Measurements from ENCODE around the gene FAM229B.
A peak's percentile ranks its signal among the peaks of the same experiment; 100 is the strongest.
"Not testable (repeated sequence)": the region's sequence is repeated elsewhere in the genome, so short reads cannot be mapped to it uniquely, and the experiment has no call there.

The FAM229B gene

DNA sequence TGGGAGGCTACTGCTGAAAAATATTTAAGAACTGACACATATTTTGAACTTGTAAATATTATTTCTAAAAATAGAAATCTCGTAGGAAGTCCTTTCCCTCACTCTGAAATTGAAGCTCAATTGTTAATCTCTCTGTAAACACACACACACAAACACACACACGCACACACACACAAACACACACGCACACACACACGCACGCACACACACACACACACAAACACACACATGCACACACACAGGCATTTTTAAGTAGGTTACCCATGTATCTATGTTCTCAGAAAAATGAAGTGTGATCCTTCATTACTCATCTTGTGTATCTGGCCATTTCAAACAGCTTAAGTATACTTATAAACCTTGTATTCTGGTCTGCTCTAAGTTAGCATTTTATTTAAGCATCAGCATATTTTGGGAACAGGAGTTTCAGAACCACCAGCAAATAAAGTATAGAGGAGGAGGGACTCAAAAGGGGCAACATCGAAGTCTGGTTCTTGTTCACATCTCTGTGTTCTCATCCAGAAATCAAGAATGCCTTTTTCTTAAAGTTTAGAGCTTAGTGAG is 21.9 kb upstream of the FAM229B start:
- no peak for DNase-seq

DNA sequence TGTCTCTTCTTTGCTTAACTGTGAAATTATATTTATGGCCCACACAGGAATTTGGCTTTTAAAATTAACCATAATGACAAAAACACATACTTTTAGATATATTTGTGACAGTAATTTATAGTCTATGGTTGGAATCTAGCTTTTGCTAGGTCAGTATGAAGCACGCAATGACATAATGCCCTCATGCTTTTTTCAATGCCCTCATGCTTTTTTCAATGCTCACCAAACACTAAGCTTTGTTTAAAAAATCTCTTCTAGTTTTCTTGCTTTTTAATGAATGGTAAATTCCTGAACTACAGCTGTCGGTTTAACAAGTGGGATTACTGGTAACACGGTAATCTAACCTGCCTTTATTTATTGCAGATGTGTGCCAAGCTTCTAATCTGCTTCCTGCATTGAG is 20.8 kb upstream of the FAM229B start:
- DNase-seq, result no peak

DNA sequence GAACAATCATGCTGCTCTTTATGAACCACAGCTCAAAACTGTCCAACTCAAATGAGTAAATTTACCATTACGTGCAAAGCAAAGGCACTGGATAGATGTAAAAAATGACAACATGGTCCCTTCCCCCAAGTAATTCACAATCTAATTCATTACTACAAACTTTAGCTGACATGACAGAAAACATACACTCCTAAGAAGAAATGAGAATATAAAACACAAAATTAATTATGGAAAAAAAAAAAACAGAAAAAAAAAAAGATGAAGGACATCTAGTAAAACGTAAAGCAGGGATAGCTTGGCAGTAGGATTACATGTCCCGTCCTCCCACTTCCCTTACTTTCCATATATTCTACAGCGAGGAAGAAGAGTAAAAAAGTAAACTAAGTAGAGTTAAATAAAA is 5.8 kb upstream of the FAM229B start:
- DNase-seq, result no peak

DNA sequence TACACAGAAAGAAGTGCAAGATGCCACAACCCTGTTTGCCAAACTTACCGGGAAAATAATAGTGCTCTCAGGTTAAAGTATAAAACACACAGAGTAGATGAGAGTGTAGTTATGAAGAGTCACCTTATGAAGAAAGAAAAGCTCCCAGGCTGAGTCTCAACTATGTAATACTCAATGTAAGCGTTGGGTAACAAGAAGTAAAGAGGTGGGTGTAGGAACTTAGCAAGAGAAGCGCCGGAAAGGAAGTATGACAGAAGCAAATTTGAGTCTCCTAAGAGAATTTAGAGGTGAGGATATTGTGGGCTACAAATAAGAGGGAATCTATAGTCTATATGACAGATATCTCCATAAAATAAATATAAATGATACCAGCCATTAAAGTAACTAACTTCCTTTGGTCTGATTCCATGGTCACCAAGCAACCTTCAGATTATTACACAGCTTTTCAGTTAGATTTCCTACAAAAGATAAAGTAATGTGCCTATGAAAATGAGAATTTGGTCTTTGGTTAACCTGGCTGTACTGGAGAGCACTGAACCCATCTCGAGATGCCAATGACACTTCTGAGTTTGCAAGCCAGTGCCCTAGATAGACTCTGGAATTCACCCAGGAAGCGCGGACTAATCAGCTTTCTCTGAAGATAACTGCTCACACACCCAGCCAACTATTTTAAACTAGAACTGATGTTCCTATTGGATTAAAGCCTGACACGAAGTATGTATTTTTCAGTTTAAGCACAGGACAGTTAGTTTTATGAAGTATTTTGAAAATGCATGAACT is 1.9 kb upstream of the FAM229B start:
- no peak for DNase-seq

DNA sequence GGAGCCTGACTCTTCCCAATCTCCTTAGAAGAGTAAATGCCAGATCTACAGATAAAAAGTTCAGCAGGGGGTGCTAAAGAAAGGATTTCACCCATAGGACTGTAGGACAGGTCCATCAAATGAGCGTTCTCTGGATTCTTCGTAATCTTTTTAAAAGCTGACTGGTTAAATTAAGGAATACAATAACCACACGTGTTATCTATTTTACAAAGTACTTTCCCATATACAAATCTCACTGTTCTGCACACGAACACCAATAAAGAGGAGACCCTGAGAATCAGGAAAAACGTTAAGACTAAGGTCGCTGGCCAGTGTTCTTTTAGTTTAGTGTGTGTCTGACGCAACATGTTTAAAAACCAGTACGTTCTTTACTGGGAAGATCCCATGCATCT is 651 bp upstream of the FAM229B start:
- DNase-seq, result no peak

DNA sequence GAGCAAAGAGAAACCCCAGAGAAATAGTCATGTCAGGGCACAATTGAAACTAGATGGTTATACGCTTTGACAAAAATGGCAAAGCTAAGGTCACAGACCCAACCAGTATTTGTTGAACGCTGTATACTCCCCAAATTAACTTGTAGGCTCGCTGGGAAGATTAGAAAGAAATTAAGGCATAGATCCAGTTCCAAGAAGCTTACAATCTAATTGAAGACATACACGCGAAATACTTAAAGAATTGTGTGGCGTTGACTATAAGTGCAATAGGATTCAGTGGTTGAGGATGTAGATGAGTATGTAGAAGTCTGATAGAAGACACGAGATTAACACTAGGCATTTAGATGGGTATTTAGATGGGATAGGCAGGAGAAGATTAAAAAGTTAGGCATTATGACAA is 525 bp downstream of the FAM229B start:
- no peak for DNase-seq

DNA sequence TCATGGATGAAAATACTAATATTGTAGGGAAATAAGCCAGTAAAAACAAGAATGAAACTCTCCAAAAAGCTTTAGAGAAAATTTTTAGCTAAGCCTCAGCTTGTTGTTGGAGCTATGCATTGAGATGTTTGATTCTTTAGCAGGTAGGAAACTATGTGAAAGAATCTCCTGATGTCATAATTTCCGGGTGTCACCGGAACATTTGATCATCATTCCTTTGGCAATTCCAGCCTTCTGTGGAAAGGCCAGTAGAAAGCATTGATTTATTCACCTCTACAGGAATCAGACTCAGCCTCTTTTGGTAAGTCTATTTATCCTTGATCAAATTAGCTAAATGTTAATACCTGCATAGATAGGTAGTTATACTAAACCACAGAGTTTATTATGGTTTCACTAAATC is 9.5 kb downstream of the FAM229B start:
- no peak for DNase-seq

DNA sequence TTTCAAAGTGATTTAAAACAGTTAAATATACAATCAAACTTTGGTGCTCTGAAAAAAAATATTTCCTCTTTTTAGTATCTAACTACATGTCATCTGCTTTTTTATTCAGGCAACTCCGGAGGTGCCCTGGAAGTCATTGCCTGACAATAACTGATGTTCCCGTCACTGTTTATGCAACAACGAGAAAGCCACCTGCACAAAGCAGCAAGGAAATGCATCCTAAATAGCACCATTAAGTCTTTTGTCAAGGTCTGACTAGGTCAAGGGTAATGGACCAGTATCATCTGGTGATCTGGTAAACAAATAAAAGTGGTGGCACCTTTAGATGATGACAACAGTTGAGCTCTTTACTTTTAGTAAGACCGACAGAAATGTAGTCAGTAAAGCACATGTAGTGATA is 13.2 kb downstream of the FAM229B start:
- DNase-seq, result peak in 1 of 2 experiments; percentile 20

DNA sequence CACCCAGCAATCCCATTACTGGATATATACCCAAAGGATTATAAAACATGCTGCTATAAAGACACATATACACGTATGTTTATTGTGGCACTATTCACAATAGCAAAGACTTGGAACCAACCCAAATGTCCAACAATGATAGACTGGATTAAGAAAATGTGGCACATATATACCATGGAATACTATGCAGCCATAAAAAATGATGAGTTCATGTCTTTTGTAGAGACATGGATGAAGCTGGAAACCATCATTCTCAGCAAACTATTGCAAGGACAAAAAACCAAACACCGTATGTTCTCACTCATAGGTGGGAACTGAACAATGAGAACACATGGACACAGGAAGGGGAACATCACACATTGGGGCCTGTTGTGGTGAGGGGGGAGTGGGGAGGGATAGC is 18.6 kb downstream of the FAM229B start:
- not testable (repeated sequence) for DNase-seq

DNA sequence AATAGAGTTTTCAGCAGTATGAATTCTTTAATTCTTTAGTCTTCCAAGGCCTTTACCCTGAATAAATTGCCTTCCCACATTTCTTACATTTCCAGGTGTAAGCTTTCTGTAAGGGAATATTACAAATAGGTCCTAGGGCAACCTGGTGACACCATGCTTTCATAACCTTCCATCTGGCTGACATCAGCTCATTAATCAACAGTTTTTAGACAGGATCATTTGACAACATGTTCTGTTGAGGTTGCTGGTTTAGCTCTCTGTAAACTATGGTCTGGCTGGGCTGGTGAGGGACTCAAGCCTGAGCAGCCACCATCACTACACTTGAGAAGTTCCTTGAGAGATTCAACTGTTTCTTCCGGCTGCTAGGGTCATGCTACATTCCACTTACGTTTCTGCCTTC is 19.2 kb downstream of the FAM229B start:
- DNase-seq, result no peak

DNA sequence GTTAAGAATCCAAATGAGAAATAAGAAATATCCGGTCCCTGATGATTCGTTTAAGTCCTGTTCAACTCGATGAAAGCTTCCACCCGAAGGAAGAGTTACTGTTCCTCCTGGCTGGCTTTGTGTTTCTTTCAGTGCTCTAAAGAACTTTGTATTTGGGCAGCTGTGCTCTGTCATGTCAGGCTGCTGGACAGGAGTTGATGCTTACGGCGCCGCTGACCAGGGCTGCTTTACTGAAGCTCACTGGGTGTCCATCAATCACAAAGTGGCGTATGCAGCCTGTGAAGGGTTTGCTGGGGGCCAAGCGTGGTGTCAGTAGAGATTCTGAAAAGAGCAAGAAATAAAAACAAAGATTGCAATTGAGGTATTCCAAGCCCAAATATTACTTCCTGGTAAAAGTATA is 21.9 kb downstream of the FAM229B start:
- no peak for DNase-seq

DNA sequence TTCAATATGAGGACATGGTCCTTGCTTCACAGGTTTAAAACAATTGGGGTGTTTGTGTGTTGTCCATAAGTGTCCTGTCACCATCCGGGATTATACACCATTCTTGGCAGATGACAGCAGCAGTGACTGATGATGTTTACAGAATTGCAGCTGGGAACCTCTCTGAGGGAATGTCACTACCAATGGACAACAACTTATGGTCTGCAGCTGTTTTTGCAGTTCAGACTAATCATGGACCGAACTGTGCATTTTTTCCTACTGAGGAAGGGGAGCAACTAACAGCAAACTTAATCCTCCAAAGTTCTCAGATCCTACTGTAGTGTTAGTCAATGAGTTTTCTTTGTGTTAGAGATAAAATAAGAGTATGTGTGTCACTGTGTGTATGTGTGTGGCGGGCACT is 26.0 kb downstream of the FAM229B start:
- no peak for DNase-seq

DNA sequence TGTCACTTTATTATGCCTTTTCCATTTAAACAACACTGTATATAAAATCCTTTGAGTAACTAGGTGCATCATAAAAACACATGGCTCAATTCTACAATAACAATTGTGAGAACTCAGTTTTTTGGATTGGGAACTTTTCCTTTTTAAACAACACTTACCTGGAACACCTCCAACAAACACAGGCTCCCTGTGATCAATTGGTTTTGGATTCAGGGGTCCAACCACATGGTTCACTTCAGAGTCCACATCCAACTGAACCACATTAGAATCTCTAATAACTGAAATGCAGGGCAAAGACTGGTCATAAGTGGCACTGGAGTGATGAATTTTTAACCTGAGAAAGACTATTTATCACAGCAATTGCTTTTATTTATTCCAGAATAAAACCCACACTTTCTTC is 26.5 kb downstream of the FAM229B start:
- DNase-seq, result no peak

DNA sequence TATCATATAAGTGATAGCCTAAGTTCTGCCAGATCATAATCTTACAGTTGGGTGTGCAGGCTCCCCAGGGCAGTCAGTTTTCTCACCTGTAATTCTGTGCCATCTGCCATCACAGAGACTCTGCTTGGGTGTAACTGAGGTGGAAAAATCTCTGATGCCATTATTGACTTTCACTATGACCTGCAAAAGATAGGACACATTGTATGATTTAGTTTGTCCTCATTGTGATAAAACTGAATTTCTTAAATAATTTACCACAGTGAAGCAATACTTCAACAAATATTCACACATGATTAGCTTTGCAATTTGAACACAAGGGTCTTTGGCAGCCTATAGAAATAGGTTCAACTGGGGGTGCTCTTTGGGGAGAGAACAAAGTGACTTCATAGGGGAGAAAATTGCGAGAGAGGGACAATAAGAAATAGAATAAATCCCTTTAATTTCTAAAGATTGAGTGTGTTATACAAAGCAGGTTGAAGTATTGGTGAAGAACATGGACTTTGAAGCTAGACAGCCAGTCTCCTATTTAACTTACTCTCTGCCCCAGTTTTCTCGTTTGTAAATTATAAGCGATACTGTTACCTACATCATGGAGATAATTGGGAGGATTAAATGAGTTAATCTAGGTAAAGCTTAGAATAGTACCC is 27.3 kb downstream of the FAM229B start:
- DNase-seq, result no peak

DNA sequence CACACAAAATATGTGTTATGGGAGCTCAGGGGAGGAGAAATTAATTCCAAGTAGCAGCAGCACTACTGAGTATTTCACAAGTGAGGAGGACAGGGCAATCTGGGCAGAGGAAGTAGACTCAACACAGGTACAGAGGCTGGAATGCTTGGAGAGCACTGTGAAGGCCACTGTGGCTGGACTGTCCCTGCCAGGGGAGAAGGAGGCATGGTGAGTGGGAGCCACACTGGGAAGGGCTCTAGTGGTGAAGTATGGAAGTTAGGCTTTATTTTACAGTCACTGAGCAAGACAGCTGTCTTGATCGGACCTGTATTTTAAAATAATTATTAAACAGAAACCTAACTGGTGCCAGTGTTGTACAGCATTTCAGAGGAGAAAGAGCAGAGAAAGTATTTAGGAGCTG is 28.8 kb downstream of the FAM229B start:
- no peak for DNase-seq

DNA sequence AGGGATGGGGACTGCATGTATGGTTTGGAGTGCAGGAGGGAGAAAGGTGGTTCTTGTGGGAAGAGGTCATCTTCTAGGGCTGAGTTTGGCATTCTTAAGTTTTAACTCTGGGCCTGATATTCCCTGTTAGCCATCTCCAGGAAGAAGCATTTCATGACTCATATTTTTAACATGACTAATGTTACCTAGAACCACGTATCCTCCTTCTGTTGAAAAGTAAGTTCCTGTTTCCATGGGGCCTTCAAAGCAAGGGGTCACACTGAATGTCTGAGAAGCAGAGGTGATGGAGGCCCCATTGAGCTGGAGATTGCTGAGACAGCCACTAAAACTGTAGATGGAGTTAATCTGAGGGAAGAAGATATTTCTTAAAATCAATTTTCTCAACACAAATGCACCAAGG is 30.2 kb downstream of the FAM229B start:
- DNase-seq, result no peak

DNA sequence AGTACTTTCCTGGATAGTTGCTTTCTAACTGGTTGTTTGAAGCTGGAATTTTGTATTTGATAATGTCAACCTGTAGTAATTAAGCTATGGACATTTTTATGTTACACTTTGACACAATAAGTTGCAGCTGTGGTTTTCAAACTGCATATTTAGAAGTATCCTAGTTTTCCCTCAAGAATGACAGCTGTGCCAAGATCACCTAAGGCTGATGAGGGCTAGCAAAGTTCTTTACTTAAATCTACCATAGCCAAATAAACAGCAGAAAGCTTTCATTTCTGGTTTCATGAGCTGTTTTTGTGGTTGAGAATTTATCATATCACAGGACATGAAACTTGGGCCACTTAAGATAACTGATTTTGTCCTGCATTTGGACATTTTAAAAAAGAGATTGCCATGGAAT is 30.6 kb downstream of the FAM229B start:
- DNase-seq, result no peak

DNA sequence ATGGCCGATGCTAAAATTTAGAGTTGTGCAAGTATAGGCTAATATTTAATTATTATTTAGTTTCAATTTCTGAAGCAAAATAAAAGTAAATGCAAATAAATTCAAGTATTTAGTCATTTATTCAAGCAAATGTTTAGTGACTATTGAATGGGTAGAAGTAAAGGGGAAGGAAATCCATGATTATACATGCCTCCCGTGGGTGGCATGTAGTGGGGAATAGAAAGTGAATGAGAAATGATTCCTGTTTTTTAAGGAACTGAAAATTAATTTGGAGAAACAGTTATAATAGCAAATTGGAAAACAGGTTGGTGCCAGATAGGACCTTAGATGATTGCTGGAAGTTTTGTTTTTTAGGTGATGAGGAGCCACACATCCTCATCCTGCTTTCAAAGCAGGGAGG is 35.4 kb downstream of the FAM229B start:
- no peak for DNase-seq

DNA sequence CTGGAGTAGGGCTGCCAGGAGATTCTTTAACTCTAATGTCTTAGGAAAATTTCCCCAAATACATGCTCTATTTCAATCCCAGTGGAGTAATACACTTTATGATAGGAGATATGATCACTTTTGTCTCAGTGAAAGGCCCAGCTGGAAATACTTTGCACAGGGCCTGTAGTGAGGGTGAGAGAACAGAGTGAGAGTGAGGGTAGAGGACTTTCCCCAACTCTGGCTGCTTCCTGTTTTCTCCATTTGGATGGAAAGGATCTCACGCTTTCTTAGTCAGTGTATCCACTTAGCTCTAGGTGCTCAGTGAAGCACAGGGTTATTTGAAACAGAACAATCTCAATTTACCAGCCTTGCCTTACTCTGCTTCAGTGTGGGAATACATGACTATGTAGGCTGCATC is 36.6 kb downstream of the FAM229B start:
- DNase-seq, result no peak

DNA sequence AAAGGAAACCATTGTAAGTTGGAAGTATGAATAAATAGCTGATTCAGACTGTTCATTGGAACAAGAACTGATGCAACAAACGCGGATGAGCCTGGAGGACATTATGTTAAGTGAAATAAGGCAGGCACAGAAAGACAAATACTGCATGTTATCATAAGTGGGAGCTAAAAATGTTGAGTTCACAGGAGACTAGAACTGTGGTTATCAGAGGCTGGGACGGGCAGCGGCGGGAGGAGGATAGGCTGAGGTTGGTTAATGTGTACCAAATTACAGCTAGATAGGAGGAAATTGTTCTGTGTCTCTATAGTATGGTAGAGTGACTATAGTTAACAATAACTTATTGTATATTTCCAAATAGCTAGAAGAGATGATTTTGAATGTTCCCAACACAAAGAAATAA is 40.8 kb downstream of the FAM229B start:
- no peak for DNase-seq

DNA sequence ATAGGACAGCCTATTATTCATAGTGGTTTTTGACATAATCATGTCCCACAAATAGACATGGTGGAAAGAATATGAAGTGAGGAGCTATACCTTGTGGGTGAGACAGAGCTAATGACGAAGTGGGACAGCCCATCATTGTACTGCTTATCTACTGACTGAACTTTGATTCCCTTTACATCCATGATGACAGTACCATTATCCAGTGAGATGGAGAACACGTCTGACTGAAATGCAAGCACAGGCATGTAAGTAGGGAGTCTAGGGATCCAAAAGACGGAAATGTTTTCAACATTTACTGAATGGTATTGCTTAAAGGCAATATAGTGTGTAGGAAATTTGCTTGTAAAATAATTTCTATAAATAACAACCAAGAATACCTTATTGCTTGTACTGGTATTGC is 43.5 kb downstream of the FAM229B start:
- DNase-seq, result no peak

DNA sequence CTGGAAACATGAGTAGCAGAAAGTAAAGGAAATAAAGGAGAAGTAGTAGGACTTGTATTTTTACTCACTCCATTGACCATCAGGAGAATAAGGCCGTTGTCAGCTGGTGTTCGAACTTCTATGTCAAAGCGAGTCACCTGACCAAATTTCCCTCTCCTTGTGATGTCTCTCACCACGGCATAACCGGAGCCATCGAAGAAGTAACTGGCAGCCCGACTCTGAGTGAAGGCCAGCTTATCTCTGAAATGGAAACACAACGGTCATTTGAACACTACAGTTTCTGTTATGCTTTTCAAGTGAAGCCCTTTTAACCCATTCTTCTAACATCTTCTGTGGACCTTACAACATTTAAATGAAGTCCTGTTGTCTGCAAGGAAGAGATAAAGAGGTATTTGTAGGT is 51.7 kb downstream of the FAM229B start:
- no peak for DNase-seq

DNA sequence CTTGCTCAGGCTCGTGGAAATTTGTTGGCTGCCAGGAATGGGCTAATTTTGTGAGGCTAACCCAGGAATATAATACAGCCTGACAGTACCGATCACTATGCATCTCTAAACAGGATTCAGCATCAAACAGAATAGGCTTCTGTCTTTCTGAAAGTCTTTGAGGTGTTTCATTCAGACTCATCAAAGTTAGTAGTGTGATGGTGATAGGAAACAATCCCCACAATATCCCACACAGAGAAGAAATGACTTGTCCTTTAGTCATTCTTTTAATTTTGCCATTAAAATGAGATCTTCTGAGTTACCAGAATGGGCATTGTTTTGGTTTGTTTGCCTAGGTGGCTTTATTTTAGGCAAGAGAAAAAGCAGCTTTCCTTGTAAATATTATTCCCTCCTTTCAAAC is 54.3 kb downstream of the FAM229B start:
- DNase-seq, result no peak

DNA sequence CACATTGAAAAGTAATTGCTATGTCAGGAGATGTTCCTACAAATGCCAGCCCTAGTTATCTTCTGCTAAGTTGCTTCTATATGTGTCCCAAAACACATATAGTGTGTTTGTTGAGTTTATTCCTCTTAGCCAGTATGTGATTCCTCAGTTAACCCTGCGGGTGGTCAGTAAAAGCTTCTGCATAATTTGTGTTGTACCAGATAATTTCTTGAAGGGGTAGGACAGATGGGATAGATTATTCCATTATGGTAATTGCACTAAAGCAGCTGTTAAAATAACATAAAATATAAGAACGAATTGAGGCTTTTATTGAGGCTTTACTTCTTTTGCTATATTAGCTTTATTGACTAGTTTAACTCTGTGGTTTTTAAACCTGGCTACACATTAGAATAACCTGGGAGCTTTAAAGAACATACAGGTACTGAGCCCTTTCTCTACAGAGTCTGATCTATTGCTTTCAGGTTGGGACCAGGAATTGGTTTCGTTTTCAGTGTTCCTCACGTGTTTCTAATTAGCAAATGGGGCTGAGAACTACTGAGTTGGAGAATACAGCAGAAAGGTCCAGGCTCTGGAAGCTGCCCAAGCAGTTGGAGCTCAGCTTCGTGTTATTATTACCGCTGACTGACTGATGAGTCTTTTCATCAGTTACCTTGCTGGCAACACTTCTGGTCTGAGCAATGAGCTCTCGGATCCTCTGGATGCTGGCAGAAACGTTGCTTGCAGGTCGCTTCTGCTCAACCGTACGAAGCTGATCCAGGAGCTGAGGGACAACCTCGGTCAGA is 56.9 kb downstream of the FAM229B start:
- DNase-seq, result peak; percentile 77 to 83
